Right atrium auricular region (tissue), 2 donors: ENCODE measurements around the gene AFTPH. TPM values are rescaled to one million over a fixed set of nuclear protein-coding genes. Genes with fewer than 3 reads are reported as not detected.

Experiments used
- DNase-seq: peaks from one replicate; pipeline ENCODE4 v3.0.0-alpha.2; 2019; ENCODE audit warnings: low spot score
- H3K27ac ChIP-seq, 2 donors: fragments of 200-600 bp; sonication (generic); 1 replicate in 1 of 2; 2 replicates in 1 of 2; pipeline ENCODE4 v1.5.1; 2016 to 2019
- H3K27me3 ChIP-seq, 2 donors: fragments of 200-600 bp; sonication (generic); one replicate each; pipeline versions ENCODE4 v1.5.1 to v1.6.0; 2017 to 2019
- H3K36me3 ChIP-seq: fragments of 200-600 bp; sonication (generic); one replicate; pipeline ENCODE4 v1.5.1; 2016
- H3K4me1 ChIP-seq, 2 donors: fragments of 200-600 bp; sonication (generic); one replicate each; pipeline versions ENCODE4 v1.5.1 to v1.6.0; 2017 to 2019
- H3K4me3 ChIP-seq, 2 donors: fragments of 200-600 bp; sonication (generic); 1 replicate in 1 of 2; 2 replicates in 1 of 2; pipeline ENCODE4 v1.5.1; 2017 to 2019; ENCODE audit warnings: mild to moderate bottlenecking in 1 of 2, moderate library complexity in 1 of 2
- H3K9me3 ChIP-seq, 2 donors: fragments of 200-600 bp; sonication (generic); one replicate each; pipeline ENCODE4 v1.5.1; 2019
- microRNA-seq, 2 donors: library from miRNA; unstranded; fragments of <30 nt; microRNA quantifications; one replicate each; pipeline ENCODE4, GENCODE V29; 2016 to 2017; ENCODE audit warnings: borderline number of aligned reads in 2 of 2, borderline replicate concordance in 1 of 2
- total RNA-seq, 2 donors: library from RNA; depleted of rRNA; stranded (reverse); fragments of >200 nt; gene quantifications; one replicate each; pipeline ENCODE4 v1.1.0, GENCODE V29; 2016
- TF ChIP-seq, protein P1 (sequence below), 2 donors: fragments of 200-600 bp; sonication (generic); IDR thresholded peaks; one replicate each; pipeline ENCODE4 v1.5.1; 2019; ENCODE audit warnings: antibody characterized with exemption in 2 of 2

The AFTPH gene
- total RNA-seq, 2 donors from 2014 or later = 14.5 to 17.4 TPM

DNA sequence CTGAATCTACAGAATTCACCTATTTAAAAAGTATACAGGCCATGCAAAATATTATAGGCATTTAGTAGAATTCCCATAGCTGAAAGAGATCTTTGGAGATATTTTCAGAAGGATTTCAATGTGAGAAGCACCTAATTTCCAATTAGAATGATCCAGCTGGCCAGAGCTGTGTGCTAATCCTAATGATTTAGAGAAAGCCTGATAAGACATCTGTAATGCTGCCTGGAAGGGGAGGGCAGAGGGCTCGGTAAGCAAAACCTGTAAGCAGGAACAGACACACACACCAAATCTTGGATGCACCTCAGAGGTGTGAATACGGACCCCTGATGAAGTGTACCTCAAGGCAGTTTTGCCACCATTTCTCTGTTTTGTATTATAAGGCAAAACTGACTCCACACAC lies 115.6 kb downstream of the AFTPH start:
- no peaks in the 10 kb centered on the region for H3K27me3 ChIP-seq
- TF ChIP-seq, protein P1, sequence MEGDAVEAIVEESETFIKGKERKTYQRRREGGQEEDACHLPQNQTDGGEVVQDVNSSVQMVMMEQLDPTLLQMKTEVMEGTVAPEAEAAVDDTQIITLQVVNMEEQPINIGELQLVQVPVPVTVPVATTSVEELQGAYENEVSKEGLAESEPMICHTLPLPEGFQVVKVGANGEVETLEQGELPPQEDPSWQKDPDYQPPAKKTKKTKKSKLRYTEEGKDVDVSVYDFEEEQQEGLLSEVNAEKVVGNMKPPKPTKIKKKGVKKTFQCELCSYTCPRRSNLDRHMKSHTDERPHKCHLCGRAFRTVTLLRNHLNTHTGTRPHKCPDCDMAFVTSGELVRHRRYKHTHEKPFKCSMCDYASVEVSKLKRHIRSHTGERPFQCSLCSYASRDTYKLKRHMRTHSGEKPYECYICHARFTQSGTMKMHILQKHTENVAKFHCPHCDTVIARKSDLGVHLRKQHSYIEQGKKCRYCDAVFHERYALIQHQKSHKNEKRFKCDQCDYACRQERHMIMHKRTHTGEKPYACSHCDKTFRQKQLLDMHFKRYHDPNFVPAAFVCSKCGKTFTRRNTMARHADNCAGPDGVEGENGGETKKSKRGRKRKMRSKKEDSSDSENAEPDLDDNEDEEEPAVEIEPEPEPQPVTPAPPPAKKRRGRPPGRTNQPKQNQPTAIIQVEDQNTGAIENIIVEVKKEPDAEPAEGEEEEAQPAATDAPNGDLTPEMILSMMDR (IDR thresholded peaks at IDR 0.05) = no peak
- no peaks in the 10 kb centered on the region for H3K9me3 ChIP-seq
- H3K4me1 ChIP-seq = peaks cover 0 to 81% of the 10 kb centered on the region in 2 donors
- no peak for DNase-seq
- peak overlapping the region in 1 of 2 donors; percentile 35 for H3K27ac ChIP-seq
- H3K4me3 ChIP-seq = no peak overlapping the region
- peaks cover 21% of the 10 kb centered on the region for H3K36me3 ChIP-seq

DNA sequence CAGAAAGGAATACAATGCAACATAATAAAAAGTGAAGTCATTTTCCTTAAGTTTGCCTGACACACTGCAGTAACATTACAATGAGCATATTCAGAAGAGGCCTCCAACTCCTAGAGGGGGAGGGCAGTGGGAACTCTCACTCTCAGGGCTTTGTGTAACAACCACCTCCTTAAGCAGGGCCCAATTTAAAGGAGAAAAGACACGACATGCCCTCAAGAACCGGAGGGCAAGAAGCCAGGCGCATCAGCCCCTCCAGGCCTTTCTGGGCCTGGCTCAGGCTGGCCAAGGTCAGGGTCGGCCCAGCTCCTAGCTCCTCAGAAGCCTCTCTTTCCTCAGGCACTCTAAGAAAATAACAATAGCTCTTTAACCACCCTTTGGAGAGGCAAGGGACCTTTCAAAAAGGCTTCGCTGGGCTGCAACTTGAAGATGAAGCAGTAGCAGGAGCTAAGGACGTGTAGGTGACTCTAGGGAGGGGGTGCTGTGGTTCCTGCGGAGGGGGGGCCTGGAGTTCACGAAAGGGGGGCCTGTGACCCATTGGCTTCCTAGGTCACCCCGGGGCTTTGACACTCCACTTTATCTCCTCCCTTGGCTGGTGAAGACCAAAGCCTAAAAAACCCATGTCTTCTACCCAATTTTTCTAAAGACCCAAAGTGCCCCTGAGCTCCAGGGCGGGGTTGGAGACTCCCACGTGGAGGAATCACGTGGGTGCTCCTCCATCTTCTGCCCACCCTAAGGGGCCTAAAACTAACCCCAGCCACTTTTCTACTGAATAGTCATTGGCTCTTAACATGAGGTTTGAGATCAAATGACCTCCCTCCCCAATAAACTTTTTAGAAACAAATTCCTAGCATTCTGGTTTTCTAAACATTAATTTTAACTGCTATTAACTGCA lies 116.3 kb downstream of the AFTPH start:
- Histone ChIP-seq H3K9me3 (no peaks in the 10 kb centered on the region), H3K27ac (peak overlapping the region; percentile 4 to 35), H3K4me1 (peaks cover 0 to 83% of the 10 kb centered on the region in 2 donors), H3K36me3 (peaks cover 14% of the 10 kb centered on the region), H3K27me3 (no peaks in the 10 kb centered on the region), H3K4me3 (no peak overlapping the region)
- DNase-seq = no peak
- TF ChIP-seq, protein P1 (IDR thresholded peaks at IDR 0.05) = no peak

DNA sequence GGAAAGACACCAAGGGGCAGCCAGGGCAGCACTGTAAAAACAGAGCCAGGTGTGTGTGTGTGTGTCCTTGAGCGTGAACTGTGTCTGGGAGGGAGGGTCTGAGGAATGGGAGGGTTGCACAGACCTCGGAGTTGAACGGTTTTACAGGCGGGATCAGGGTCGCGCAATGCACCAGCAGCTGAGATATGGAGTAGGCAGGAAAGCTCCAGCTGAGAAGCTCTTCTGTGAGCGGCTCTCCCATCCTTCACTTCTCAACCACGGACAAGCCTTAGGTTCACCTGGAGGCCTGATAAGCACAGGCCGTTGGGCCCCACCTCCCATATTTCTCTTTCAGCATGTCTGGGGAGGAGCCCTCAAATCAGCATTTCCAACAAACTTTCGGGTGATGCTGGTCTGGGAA lies 117.5 kb downstream of the AFTPH start:
- Histone ChIP-seq H3K36me3 (peaks cover 2% of the 10 kb centered on the region), H3K4me3 (no peak overlapping the region), H3K27me3 (no peaks in the 10 kb centered on the region), H3K4me1 (peaks cover 0 to 91% of the 10 kb centered on the region in 2 donors), H3K27ac (peak overlapping the region in 1 of 2 donors; percentile 22), H3K9me3 (no peaks in the 10 kb centered on the region)
- DNase-seq = no peak
- TF ChIP-seq, protein P1 (IDR thresholded peaks at IDR 0.05) = no peak

Small RNAs within 50 kb of the gene (microRNA-seq; reads per million reads assigned to microRNA genes)
- 0 reads per million in 2 donors for gene MIR4434

Other genes starting within 250 kb of the AFTPH start
- gene LGALSL, start 70.2 kb upstream of the AFTPH start, total RNA-seq = 10 to 100 TPM; 15.4 to 19.1 TPM
- gene SERTAD2, start 129.6 kb downstream of the AFTPH start, total RNA-seq = 10 to 100 TPM; 15.8 to 22.2 TPM